ENCODE measurements around the gene CATSPERD. TPM values are rescaled to one million over a fixed set of nuclear protein-coding genes. Genes with fewer than 3 reads are reported as not detected.

CATSPERD gene
- total RNA-seq, 4 donors from 2014 or later = not detected

GRCh38 chr19:5820785-5821184 lies 100.3 kb downstream of the CATSPERD start:
- no peak overlapping the region for H3K4me3 ChIP-seq
- WGBS, 2 donors = 53 to 63% methylated on average over 6 of the region's 6 CpGs

GRCh38 chr19:5821521-5822180 lies 101.2 kb downstream of the CATSPERD start:
- WGBS, 2 donors = 60 to 62% methylated on average over 8 of the region's 8 CpGs
- H3K36me3 ChIP-seq = no peaks in the 10 kb centered on the region
- H3K27ac ChIP-seq = no peak overlapping the region
- H3K9me3 ChIP-seq = no peaks in the 10 kb centered on the region
- H3K4me1 ChIP-seq = no peaks in the 10 kb centered on the region
- H3K27me3 ChIP-seq = peaks cover 0 to 38% of the 10 kb centered on the region in 2 donors
- TF ChIP-seq EP300 (IDR thresholded peaks at IDR 0.05) = no peak
- TF ChIP-seq, protein P1, sequence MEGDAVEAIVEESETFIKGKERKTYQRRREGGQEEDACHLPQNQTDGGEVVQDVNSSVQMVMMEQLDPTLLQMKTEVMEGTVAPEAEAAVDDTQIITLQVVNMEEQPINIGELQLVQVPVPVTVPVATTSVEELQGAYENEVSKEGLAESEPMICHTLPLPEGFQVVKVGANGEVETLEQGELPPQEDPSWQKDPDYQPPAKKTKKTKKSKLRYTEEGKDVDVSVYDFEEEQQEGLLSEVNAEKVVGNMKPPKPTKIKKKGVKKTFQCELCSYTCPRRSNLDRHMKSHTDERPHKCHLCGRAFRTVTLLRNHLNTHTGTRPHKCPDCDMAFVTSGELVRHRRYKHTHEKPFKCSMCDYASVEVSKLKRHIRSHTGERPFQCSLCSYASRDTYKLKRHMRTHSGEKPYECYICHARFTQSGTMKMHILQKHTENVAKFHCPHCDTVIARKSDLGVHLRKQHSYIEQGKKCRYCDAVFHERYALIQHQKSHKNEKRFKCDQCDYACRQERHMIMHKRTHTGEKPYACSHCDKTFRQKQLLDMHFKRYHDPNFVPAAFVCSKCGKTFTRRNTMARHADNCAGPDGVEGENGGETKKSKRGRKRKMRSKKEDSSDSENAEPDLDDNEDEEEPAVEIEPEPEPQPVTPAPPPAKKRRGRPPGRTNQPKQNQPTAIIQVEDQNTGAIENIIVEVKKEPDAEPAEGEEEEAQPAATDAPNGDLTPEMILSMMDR (IDR thresholded peaks at IDR 0.05) = no peak
- TF ChIP-seq POLR2A (IDR thresholded peaks at IDR 0.05) = no peak
- no peak for DNase-seq (ENCODE audit: low spot score in 2 of 2)
- no peak overlapping the region for H3K4me3 ChIP-seq

More at GRCh38 chr19:5820785-5821184, 100.3 kb downstream of the CATSPERD start:
- TF ChIP-seq EP300 (IDR thresholded peaks at IDR 0.05) (no peak), POLR2A (IDR thresholded peaks at IDR 0.05) (no peak)
- TF ChIP-seq, protein P1 (IDR thresholded peaks at IDR 0.05) = no peak
- H3K27me3 ChIP-seq = peaks cover 0 to 43% of the 10 kb centered on the region in 2 donors
- no peak for DNase-seq (ENCODE audit: low spot score in 2 of 2)
- H3K36me3 ChIP-seq = no peaks in the 10 kb centered on the region
- H3K27ac ChIP-seq = no peak overlapping the region
- no peaks in the 10 kb centered on the region for H3K4me1 ChIP-seq
- no peaks in the 10 kb centered on the region for H3K9me3 ChIP-seq

- Histone ChIP-seq H3K27ac (no peak overlapping the region), H3K27me3 (peaks cover 0 to 39% of the 10 kb centered on the region in 2 donors), H3K9me3 (no peaks in the 10 kb centered on the region), H3K4me1 (no peaks in the 10 kb centered on the region), H3K4me3 (no peak overlapping the region), H3K36me3 (no peaks in the 10 kb centered on the region)
- DNase-seq (ENCODE audit: low spot score in 2 of 2) = no peak
- TF ChIP-seq, protein P1 (IDR thresholded peaks at IDR 0.05) = no peak
- TF ChIP-seq POLR2A (IDR thresholded peaks at IDR 0.05) = no peak
- no peak for TF ChIP-seq EP300 (IDR thresholded peaks at IDR 0.05)
- WGBS, 2 donors = 43 to 47% methylated on average over 17 to 30 of the region's 30 CpGs
Observed at GRCh38 chr19:5822181-5822844, 101.9 kb downstream of the CATSPERD start.

DNA sequence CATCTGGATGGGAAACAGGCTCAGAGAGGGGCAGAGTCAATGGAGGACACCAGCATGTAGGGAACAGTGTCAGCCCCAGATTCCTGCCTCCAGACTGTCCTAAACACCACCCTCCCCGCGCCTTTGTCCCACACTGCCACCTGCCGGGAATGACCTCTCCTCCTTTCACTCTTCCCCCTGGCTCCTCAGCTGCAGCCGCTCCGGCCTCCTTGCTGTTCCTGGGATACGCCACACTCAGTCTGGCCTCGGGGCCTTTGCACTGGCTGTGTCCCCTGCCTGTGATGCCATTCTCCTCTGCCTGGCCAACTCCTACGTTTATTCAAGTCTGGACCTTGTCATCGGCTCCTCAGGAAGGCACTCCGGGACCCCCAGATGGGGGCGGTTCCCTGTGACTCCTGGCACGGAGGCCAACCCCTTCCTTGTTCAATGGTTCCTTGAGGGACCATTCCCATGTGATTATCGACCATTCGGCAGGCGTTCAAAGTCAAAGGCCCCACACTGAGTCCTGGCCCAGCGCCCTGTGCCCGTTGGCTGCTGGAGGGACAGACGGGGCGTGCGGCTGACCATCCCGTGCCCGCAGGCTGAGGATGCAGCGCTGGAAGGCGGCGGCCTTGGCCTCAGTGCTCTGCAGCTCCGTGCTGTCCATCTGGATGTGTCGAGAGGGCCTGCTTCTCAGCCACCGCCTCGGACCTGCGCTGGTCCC lies 103.3 kb downstream of the CATSPERD start:
- Histone ChIP-seq H3K36me3 (no peaks in the 10 kb centered on the region), H3K4me3 (no peak overlapping the region), H3K27me3 (peaks cover 0 to 42% of the 10 kb centered on the region in 2 donors), H3K27ac (no peak overlapping the region), H3K4me1 (peaks cover 0 to 9% (median 4%) of the 10 kb centered on the region in 4 donors), H3K9me3 (no peaks in the 10 kb centered on the region)
- WGBS, 2 donors = 82 to 83% methylated on average over 28 to 29 of the region's 30 CpGs
- DNase-seq (ENCODE audit: low spot score in 2 of 2) = no peak
- TF ChIP-seq POLR2A (IDR thresholded peaks at IDR 0.05) = no peak

GRCh38 chr19:5824751-5825150 lies 104.3 kb downstream of the CATSPERD start:
- no peak for DNase-seq (ENCODE audit: low spot score in 2 of 2)
- Histone ChIP-seq H3K4me1 (peaks cover 0 to 19% (median 8%) of the 10 kb centered on the region in 4 donors), H3K9me3 (no peaks in the 10 kb centered on the region), H3K27me3 (peaks cover 0 to 42% of the 10 kb centered on the region in 2 donors), H3K4me3 (no peak overlapping the region), H3K36me3 (no peaks in the 10 kb centered on the region), H3K27ac (no peak overlapping the region)
- TF ChIP-seq, protein P1 (IDR thresholded peaks at IDR 0.05) = no peak
- no peak for TF ChIP-seq POLR2A (IDR thresholded peaks at IDR 0.05)
- no peak for TF ChIP-seq EP300 (IDR thresholded peaks at IDR 0.05)
- WGBS, 2 donors = 70 to 85% methylated on average over 10 of the region's 10 CpGs
